ENCODE measurements around the gene PTK6.
"Not testable (repeated sequence)": the region's sequence is repeated elsewhere in the genome, so short reads cannot be mapped to it uniquely, and the experiment has no call there.

Gene PTK6

GRCh38 chr20:63491635-63492230 lies 45.4 kb downstream of the PTK6 start:
- no peak for DNase-seq

- no peak for DNase-seq
Measured at GRCh38 chr20:63491078-63491477, 46.1 kb downstream of the PTK6 start.

GRCh38 chr20:63490416-63490815 lies 46.8 kb downstream of the PTK6 start:
- no peak for DNase-seq

- no peak for DNase-seq
Measured at GRCh38 chr20:63488315-63489251, 48.6 kb downstream of the PTK6 start.

GRCh38 chr20:63487781-63488241 lies 49.4 kb downstream of the PTK6 start:
- DNase-seq: no peak

- no peak for DNase-seq
Measured at GRCh38 chr20:63487116-63487764, 49.9 kb downstream of the PTK6 start.

GRCh38 chr20:63486300-63486855 lies 50.8 kb downstream of the PTK6 start:
- no peak for DNase-seq

GRCh38 chr20:63484651-63485403 lies 52.3 kb downstream of the PTK6 start:
- DNase-seq: no peak

- DNase-seq: no peak
Measured at GRCh38 chr20:63484236-63484635, 52.9 kb downstream of the PTK6 start.

GRCh38 chr20:63483834-63484233 lies 53.3 kb downstream of the PTK6 start:
- DNase-seq: no peak

GRCh38 chr20:63482021-63482587 lies 55.1 kb downstream of the PTK6 start:
- DNase-seq: no peak

- DNase-seq: no peak
Measured at GRCh38 chr20:63481503-63481902, 55.7 kb downstream of the PTK6 start.

- not testable (repeated sequence) for DNase-seq
Measured at GRCh38 chr20:63479695-63480419, 57.3 kb downstream of the PTK6 start.

- DNase-seq: no peak
Measured at GRCh38 chr20:63478346-63479302, 58.6 kb downstream of the PTK6 start.
